H9 (cell line): ENCODE results near the gene SREBF1. TPM values are rescaled to one million over a fixed set of nuclear protein-coding genes. Genes with fewer than 3 reads are reported as not detected.

Experiments used
- DNase-seq: peaks from one replicate; pipeline ENCODE4 v3.0.0-alpha.2; 2017
- H2AFZ ChIP-seq: one replicate; pipeline ENCODE4 v1.6.1; 2013; ENCODE audit warnings: mild to moderate bottlenecking, low read length, control low read depth, moderate library complexity
- H2AK5ac ChIP-seq: 2 replicates; pipeline ENCODE4 v1.6.1; 2013; ENCODE audit warnings: low read length, control low read depth, mixed read lengths; ENCODE audit not compliant: insufficient read length
- H2BK120ac ChIP-seq: one replicate; pipeline ENCODE4 v1.6.1; 2013; ENCODE audit warnings: low read depth, mild to moderate bottlenecking, low read length, control low read depth, inconsistent platforms; ENCODE audit not compliant: poor library complexity, severe bottlenecking
- H2BK12ac ChIP-seq: 2 replicates; pipeline ENCODE4 v1.6.1; 2013; ENCODE audit warnings: low read length, control low read depth, mixed read lengths, low read depth; ENCODE audit not compliant: insufficient read length
- H2BK15ac ChIP-seq: 2 replicates; pipeline ENCODE4 v1.6.1; 2013; ENCODE audit warnings: low read depth, low read length, control low read depth
- H2BK20ac ChIP-seq: one replicate; pipeline ENCODE4 v1.6.1; 2013; ENCODE audit warnings: low read depth, mild to moderate bottlenecking, low read length, control low read depth, inconsistent platforms; ENCODE audit not compliant: poor library complexity, severe bottlenecking
- H2BK5ac ChIP-seq: 2 replicates; pipeline ENCODE4 v1.6.1; 2013; ENCODE audit warnings: low read length, control low read depth, mixed read lengths; ENCODE audit not compliant: insufficient read length
- H3K14ac ChIP-seq: 2 replicates; pipeline ENCODE4 v1.6.1; 2013; ENCODE audit warnings: low read length, control low read depth; ENCODE audit not compliant: insufficient read depth
- H3K18ac ChIP-seq: 2 replicates; pipeline ENCODE4 v1.6.1; 2013; ENCODE audit warnings: low read depth, mild to moderate bottlenecking, mixed read lengths, low read length, control low read depth; ENCODE audit not compliant: insufficient read length
- H3K23ac ChIP-seq: 2 replicates; pipeline ENCODE4 v1.6.1; 2013; ENCODE audit warnings: low read length, control low read depth, mixed read lengths, low read depth; ENCODE audit not compliant: insufficient read length
- H3K23me2 ChIP-seq: 2 replicates; pipeline ENCODE4 v1.6.1; 2013; ENCODE audit warnings: low read depth, mild to moderate bottlenecking, mixed read lengths, low read length, control low read depth; ENCODE audit not compliant: insufficient read length, poor library complexity, severe bottlenecking
- H3K27ac ChIP-seq: 2 replicates; pipeline ENCODE4 v1.5.1; 2013; ENCODE audit warnings: low read length, control low read depth, mixed read lengths, low read depth; ENCODE audit not compliant: insufficient read length
- H3K27me3 ChIP-seq: 2 replicates; pipeline ENCODE4 v1.6.1; 2013; ENCODE audit warnings: low read length, control low read depth, inconsistent platforms; ENCODE audit not compliant: insufficient read depth
- H3K4ac ChIP-seq: 2 replicates; pipeline ENCODE4 v1.6.1; 2013; ENCODE audit warnings: low read depth, mild to moderate bottlenecking, control low read depth, inconsistent platforms, low read length, moderate library complexity
- H3K4me1 ChIP-seq: 2 replicates; pipeline ENCODE4 v1.6.1; 2013; ENCODE audit warnings: low read length, control low read depth, inconsistent platforms; ENCODE audit not compliant: insufficient read depth
- H3K4me2 ChIP-seq: 2 replicates; pipeline ENCODE4 v1.6.1; 2013; ENCODE audit warnings: low read length, control low read depth, mixed read lengths; ENCODE audit not compliant: insufficient read length, insufficient read depth
- H3K56ac ChIP-seq: 2 replicates; pipeline ENCODE4 v1.6.1; 2013; ENCODE audit warnings: low read depth, mild to moderate bottlenecking, mixed read lengths, low read length, control low read depth; ENCODE audit not compliant: insufficient read length
- H3K79me1 ChIP-seq: 2 replicates; pipeline ENCODE4 v1.6.1; 2013; ENCODE audit warnings: low read depth, mild to moderate bottlenecking, moderate library complexity, low read length, control low read depth, inconsistent platforms; ENCODE audit not compliant: insufficient read depth, poor library complexity, severe bottlenecking
- H3K79me2 ChIP-seq: 2 replicates; pipeline ENCODE4 v1.6.1; 2013; ENCODE audit warnings: low read length, control low read depth, inconsistent platforms; ENCODE audit not compliant: insufficient read depth
- H3K9ac ChIP-seq: 2 replicates; pipeline ENCODE4 v1.6.1; 2013; ENCODE audit warnings: low read length, control low read depth, mixed read lengths; ENCODE audit not compliant: insufficient read length; ENCODE audit errors: extremely low read depth
- H3K9me3 ChIP-seq: one replicate; pipeline ENCODE4 v1.6.1; 2013; ENCODE audit warnings: low read depth, low read length, inconsistent platforms; ENCODE audit not compliant: control insufficient read depth
- H3T11ph ChIP-seq: one replicate; pipeline ENCODE4 v1.6.1; 2013; ENCODE audit warnings: mild to moderate bottlenecking, low read length, control low read depth, inconsistent platforms
- H4K20me1 ChIP-seq: one replicate; pipeline ENCODE4 v1.6.1; 2013; ENCODE audit not compliant: control insufficient read depth, insufficient read length, insufficient read depth
- H4K5ac ChIP-seq: 2 replicates; pipeline ENCODE4 v1.6.1; 2013; ENCODE audit warnings: low read depth, mild to moderate bottlenecking, mixed read lengths, low read length, control low read depth; ENCODE audit not compliant: insufficient read length
- H4K8ac ChIP-seq: replicated peaks from 2 replicates; pipeline ENCODE4 v1.6.1; 2013; ENCODE audit warnings: low read length, control low read depth, mixed read lengths, low read depth; ENCODE audit not compliant: insufficient read length
- H4K91ac ChIP-seq: 2 replicates; pipeline ENCODE4 v1.6.1; 2013; ENCODE audit warnings: low read depth, mild to moderate bottlenecking, moderate library complexity, mixed read lengths, low read length, control low read depth; ENCODE audit not compliant: insufficient read length
- H3K27ac Mint-ChIP-seq, 3 experiments: 2 replicates in 2 of 3; 3 replicates in 1 of 3; pipeline ENCODE4 v1.8.0; 2020 to 2021; ENCODE audit warnings: mixed read lengths in 3 of 3, mild to moderate bottlenecking in 1 of 3, moderate library complexity in 1 of 3
- H3K27me3 Mint-ChIP-seq: 2 replicates; pipeline ENCODE4 v1.8.0; 2021; ENCODE audit warnings: low read depth, mild to moderate bottlenecking, moderate library complexity, mixed read lengths
- H3K36me3 Mint-ChIP-seq, 3 experiments: 2 replicates in 2 of 3; 3 replicates in 1 of 3; pipeline ENCODE4 v1.8.0; 2020 to 2021; ENCODE audit warnings: low read depth in 3 of 3, mixed read lengths in 3 of 3; ENCODE audit not compliant: insufficient read depth in 1 of 3
- H3K4me1 Mint-ChIP-seq, 2 experiments: 2 replicates each; pipeline ENCODE4 v1.8.0; 2020; ENCODE audit warnings: mixed read lengths in 2 of 2
- H3K4me3 Mint-ChIP-seq, 2 experiments: 2 replicates in 1 of 2; 3 replicates in 1 of 2; pipeline ENCODE4 v1.8.0; 2020 to 2021; ENCODE audit warnings: mild to moderate bottlenecking in 2 of 2, mixed read lengths in 2 of 2, moderate library complexity in 1 of 2
- H3K9me3 Mint-ChIP-seq, 2 experiments: 2 replicates in 1 of 2; 3 replicates in 1 of 2; pipeline ENCODE4 v1.8.0; 2020; ENCODE audit warnings: mild to moderate bottlenecking in 2 of 2, mixed read lengths in 2 of 2, moderate library complexity in 1 of 2
- WGBS: extraction: QIAGEN DNeasy Blood & Tissue Kit; methylation state at CpG from one replicate; pipeline ENCODE4 v1.1.7; 2013; ENCODE audit warnings: missing lambda C conversion rate, low lambda C conversion rate, mixed read lengths; ENCODE audit not compliant: insufficient read length; ENCODE audit errors: extremely low coverage; 5-methylcytosine and 5-hydroxymethylcytosine counted together
- total RNA-seq: library from RNA; stranded (reverse); gene quantifications from 2 replicates; pipeline ENCODE4 v1.2.1, GENCODE V29; 2021
- TF ChIP-seq, protein P1 (sequence below): fragments of 200-600 bp; sonication (generic); conservative IDR thresholded peaks from 3 replicates; pipeline ENCODE4 v1.8.0; 2021; ENCODE audit warnings: antibody characterized with exemption, mild to moderate bottlenecking

The SREBF1 gene
- total RNA-seq, 1 experiment from 2014 or later = 81.9 TPM

DNA sequence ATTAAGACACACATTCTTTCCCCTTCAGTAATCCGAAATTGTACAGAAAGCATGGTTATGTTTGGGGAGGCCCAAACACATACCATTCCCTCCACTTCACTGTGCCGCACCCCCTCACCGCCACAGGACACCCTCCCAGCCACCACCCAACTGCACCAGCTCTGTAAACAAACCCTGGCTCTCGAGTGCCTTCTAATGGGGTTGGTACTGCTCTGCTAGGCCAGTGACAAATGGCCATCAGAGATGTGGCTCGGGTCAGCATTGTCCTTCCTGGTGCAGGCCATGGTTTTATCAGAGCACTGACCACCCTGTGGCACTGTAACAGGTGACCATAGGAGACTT, 24.0 kb upstream of the SREBF1 start:
- H3K23ac ChIP-seq = no peak overlapping the region
- no peak overlapping the region for H3K9ac ChIP-seq
- TF ChIP-seq, protein P1, sequence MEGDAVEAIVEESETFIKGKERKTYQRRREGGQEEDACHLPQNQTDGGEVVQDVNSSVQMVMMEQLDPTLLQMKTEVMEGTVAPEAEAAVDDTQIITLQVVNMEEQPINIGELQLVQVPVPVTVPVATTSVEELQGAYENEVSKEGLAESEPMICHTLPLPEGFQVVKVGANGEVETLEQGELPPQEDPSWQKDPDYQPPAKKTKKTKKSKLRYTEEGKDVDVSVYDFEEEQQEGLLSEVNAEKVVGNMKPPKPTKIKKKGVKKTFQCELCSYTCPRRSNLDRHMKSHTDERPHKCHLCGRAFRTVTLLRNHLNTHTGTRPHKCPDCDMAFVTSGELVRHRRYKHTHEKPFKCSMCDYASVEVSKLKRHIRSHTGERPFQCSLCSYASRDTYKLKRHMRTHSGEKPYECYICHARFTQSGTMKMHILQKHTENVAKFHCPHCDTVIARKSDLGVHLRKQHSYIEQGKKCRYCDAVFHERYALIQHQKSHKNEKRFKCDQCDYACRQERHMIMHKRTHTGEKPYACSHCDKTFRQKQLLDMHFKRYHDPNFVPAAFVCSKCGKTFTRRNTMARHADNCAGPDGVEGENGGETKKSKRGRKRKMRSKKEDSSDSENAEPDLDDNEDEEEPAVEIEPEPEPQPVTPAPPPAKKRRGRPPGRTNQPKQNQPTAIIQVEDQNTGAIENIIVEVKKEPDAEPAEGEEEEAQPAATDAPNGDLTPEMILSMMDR = no peak
- no peaks in the 10 kb centered on the region for H4K20me1 ChIP-seq
- WGBS = no CpG with 5 or more reads among the region's 5 CpGs
- no peak overlapping the region for H2BK12ac ChIP-seq
- no peak overlapping the region for H3K18ac ChIP-seq
- no peak overlapping the region for H2BK120ac ChIP-seq
- H4K8ac ChIP-seq = no peak overlapping the region
- H3K79me1 ChIP-seq = no peaks in the 10 kb centered on the region
- no peak overlapping the region for H4K5ac ChIP-seq
- no peaks in the 10 kb centered on the region for H3K9me3 ChIP-seq
- Mint-ChIP-seq H3K36me3 (no peaks in the 10 kb centered on the region), H3K4me3 (no peak overlapping the region), H3K4me1 (peaks cover 6 to 11% of the 10 kb centered on the region in 2 experiments), H3K27me3 (peaks cover 2% of the 10 kb centered on the region), H3K9me3 (no peaks in the 10 kb centered on the region), H3K27ac (no peak overlapping the region; a peak in 1 of 7 replicates)
- no peak overlapping the region for H3K56ac ChIP-seq
- no peak overlapping the region for H4K91ac ChIP-seq
- DNase-seq = no peak
- no peaks in the 10 kb centered on the region for H3K79me2 ChIP-seq
- no peak overlapping the region for H3K14ac ChIP-seq
- no peak overlapping the region for H2BK15ac ChIP-seq
- H3K27ac ChIP-seq = no peak overlapping the region
- no peak overlapping the region for H2BK5ac ChIP-seq
- H2AK5ac ChIP-seq = no peak overlapping the region
- no peak overlapping the region for H3K4ac ChIP-seq
- no peak overlapping the region for H2BK20ac ChIP-seq
- H3K27me3 ChIP-seq = no peaks in the 10 kb centered on the region
- no peak overlapping the region for H2AFZ ChIP-seq
- no peak overlapping the region for H3T11ph ChIP-seq
- no peaks in the 10 kb centered on the region for H3K23me2 ChIP-seq
- no peaks in the 10 kb centered on the region for H3K4me1 ChIP-seq
- no peak overlapping the region for H3K4me2 ChIP-seq
